ENCODE measurements around the gene DRC7. TPM values are rescaled to one million over a fixed set of nuclear protein-coding genes. Genes with fewer than 3 reads are reported as not detected.

Gene DRC7, protein sequence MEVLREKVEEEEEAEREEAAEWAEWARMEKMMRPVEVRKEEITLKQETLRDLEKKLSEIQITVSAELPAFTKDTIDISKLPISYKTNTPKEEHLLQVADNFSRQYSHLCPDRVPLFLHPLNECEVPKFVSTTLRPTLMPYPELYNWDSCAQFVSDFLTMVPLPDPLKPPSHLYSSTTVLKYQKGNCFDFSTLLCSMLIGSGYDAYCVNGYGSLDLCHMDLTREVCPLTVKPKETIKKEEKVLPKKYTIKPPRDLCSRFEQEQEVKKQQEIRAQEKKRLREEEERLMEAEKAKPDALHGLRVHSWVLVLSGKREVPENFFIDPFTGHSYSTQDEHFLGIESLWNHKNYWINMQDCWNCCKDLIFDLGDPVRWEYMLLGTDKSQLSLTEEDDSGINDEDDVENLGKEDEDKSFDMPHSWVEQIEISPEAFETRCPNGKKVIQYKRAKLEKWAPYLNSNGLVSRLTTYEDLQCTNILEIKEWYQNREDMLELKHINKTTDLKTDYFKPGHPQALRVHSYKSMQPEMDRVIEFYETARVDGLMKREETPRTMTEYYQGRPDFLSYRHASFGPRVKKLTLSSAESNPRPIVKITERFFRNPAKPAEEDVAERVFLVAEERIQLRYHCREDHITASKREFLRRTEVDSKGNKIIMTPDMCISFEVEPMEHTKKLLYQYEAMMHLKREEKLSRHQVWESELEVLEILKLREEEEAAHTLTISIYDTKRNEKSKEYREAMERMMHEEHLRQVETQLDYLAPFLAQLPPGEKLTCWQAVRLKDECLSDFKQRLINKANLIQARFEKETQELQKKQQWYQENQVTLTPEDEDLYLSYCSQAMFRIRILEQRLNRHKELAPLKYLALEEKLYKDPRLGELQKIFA
- 0.38 TPM in 1 of 2 replicates, not detected in the other for total RNA-seq

DNA sequence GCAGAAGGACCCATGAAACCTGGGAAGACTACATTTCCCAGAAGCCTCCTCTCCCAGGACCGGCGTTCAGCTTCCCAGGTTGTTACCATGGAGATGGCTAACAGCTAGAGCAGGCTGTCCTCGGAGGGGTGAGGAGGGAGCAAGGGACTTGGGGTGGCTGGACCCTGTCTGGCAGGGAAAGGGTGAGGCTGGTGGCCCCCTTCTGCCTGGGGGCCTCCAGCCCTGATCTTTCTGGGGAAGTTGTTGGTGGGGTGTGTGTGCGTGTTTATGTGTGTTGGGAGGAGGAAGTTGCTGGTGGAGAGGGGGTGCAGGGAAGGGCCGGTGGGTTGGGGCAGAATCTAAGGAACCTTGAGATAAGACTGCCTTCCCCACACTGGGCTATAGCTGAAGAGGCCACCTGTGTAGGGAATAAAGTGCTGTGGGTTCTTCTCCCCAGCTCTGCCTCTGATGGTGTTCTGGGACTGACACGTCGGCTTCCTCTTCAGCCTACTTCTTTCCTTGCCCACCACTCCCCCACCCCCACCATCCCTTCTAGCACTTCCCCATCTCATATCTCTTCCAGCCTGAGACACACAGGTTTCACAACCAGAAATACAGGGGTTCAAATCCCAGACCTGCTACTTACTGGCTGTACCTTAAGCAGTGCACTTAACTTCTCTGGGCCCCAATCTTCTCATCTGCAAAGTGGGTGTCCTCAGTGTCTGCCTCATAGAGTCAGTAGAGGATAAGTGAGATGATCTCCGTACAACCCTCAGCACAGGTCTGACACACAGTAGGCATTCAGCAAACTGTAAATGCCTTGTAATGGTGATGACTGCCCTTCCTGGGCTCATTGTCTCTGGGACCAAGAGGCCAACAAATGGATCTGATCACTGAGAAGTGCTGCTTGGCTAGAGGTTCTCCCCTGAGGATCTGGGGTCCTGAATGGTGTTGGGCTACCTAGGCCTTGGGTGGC lies at the start of gene DRC7:
DRC7 (plus strand) TSS at position 82 of the 955 bp plus-strand sequence. CDS start 3,144 bp downstream, outside the sequence.

DNA sequence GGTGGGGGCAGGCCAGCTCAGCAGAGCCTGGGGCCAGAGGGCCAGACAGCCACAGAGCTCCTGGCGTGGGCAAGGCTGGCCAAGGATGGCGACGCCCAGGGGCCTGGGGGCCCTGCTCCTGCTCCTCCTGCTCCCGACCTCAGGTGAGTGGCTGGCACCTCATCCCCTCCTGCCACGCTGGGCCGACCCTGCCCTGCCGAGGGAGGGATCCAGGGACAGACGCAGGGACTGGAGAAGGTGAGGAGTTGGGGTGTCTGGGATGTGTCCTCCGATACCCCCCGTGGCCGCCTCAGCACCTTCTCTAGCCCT lies 26.4 kb upstream of the DRC7 start, which contains the start of gene ADGRG3:
ADGRG3 (plus strand) TSS at position 44 of the 309 bp plus-strand sequence; CDS start at position 86, 42 bp downstream.

GRCh38 chr16:57735755-57736418 lies 41.3 kb downstream of the DRC7 start, which contains the start of gene KATNB1:
Gene KATNB1 (plus strand): TSS chr16:57735770. CDS start chr16:57737244, 1,474 bp downstream.

Other genes starting within 250 kb of the DRC7 start
- 37.2 and 41.8 TPM in 2 replicates for gene CIAPIN1, start 247.4 kb upstream of the DRC7 start, total RNA-seq
- 33.8 and 43.5 TPM in 2 replicates for gene COQ9, start 247.3 kb upstream of the DRC7 start, total RNA-seq
- 113 and 150 TPM in 2 replicates for gene POLR2C, start 232.1 kb upstream of the DRC7 start, total RNA-seq
- gene DOK4, start 208.3 kb upstream of the DRC7 start, total RNA-seq = 33.8 and 47.7 TPM in 2 replicates
- 12.7 and 20.3 TPM in 2 replicates for gene CCDC102A, start 158.2 kb upstream of the DRC7 start, total RNA-seq
- not detected in 2 replicates for gene ADGRG5, start 152.2 kb upstream of the DRC7 start, total RNA-seq
- gene ADGRG1, start 66.2 kb upstream of the DRC7 start, total RNA-seq = 4.5 and 6.1 TPM in 2 replicates
- not detected in 2 replicates for gene ADGRG3, start 26.5 kb upstream of the DRC7 start, total RNA-seq
- gene KATNB1, start 41.0 kb downstream of the DRC7 start, total RNA-seq = 19.2 and 25.5 TPM in 2 replicates
- gene KIFC3, start 107.7 kb downstream of the DRC7 start, total RNA-seq = 45.7 and 56.9 TPM in 2 replicates

Measured in regular cardiac myocyte (primary cell).